Endothelial cell of umbilical vein (primary cell): ENCODE results near the gene ATP1B2. TPM values are rescaled to one million over a fixed set of nuclear protein-coding genes. Genes with fewer than 3 reads are reported as not detected.

Source experiments
- BruUV-seq: library from RNA; stranded (reverse); fragments of 400-500 nt; replicated peaks from 2 replicates; lab custom pipeline; 2021; lab: Mats Ljungman, UMichigan
- CTCF ChIA-PET: fragments of 300-600, 350-600 bp; sonication (Branson Sonifier 250); formaldehyde crosslinking; loops from one replicate; lab custom pipeline; 2021; ENCODE audit warnings: antibody characterized with exemption, inconsistent platforms; lab: Charles Lee
- POLR2A ChIA-PET: fragments of 300-600, 350-600 bp; sonication (Branson Sonifier 250); formaldehyde crosslinking; loops from one replicate; lab custom pipeline; 2021; ENCODE audit warnings: antibody characterized with exemption, inconsistent platforms; lab: Charles Lee
- DNase-seq: peaks from one replicate; pipeline ENCODE4 v3.0.0-alpha.2; 2011; ENCODE audit warnings: low read depth, low spot score
- FAIRE-seq: peaks from 2 replicates; lab custom pipeline; 2011; peaks lifted over from hg19 to GRCh38; lab: Jason Lieb, UNC
- H2AFZ ChIP-seq: 2 replicates; pipeline ENCODE4 v1.6.0; 2012; ENCODE audit warnings: low read depth, low read length, control low read depth, inconsistent platforms
- H3K27ac ChIP-seq: 2 replicates; pipeline ENCODE4 v1.5.1; 2011; ENCODE audit warnings: low read depth, mild to moderate bottlenecking, control low read depth, low read length, moderate library complexity; ENCODE audit not compliant: insufficient read depth
- H3K27me3 ChIP-seq, 2 experiments: 2 replicates each; pipeline versions ENCODE4 v1.6.0 to v1.6.1; 2011; ENCODE audit warnings: low read length in 2 of 2, mixed read lengths in 1 of 2; ENCODE audit not compliant: control insufficient read depth in 2 of 2, insufficient read depth in 2 of 2
- H3K36me3 ChIP-seq, 2 experiments: 2 replicates in 1 of 2; 3 replicates in 1 of 2; pipeline ENCODE4 v1.5.1; 2011; ENCODE audit warnings: low read length in 2 of 2, mild to moderate bottlenecking in 1 of 2, moderate library complexity in 1 of 2; ENCODE audit not compliant: control insufficient read depth in 2 of 2, insufficient read depth in 2 of 2; ENCODE audit errors: extremely low read depth in 1 of 2
- H3K4me1 ChIP-seq: 3 replicates; pipeline ENCODE4 v1.5.1; 2011; ENCODE audit warnings: mild to moderate bottlenecking, low read length; ENCODE audit not compliant: control insufficient read depth, insufficient read depth; ENCODE audit errors: extremely low read depth
- H3K4me2 ChIP-seq: 2 replicates; pipeline ENCODE4 v1.6.1; 2011; ENCODE audit warnings: low read length, control low read depth, mixed read lengths; ENCODE audit not compliant: insufficient read depth
- H3K4me3 ChIP-seq, 3 experiments: fragments of 200-600 bp in 1 of 3; sonication (generic), shearing (Covaris generic) in 1 of 3; replicated peaks in 1 of 3; 2 replicates each; pipeline ENCODE4 v1.5.1; 2011 to 2016; ENCODE audit warnings: control low read depth in 3 of 3, low read length in 3 of 3, mild to moderate bottlenecking in 2 of 3, inconsistent platforms in 1 of 3, low read depth in 1 of 3, moderate library complexity in 1 of 3; ENCODE audit not compliant: insufficient read depth in 1 of 3
- H3K79me2 ChIP-seq: 2 replicates; pipeline ENCODE4 v1.6.0; 2012; ENCODE audit warnings: low read length, inconsistent platforms; ENCODE audit not compliant: control insufficient read depth, insufficient read depth
- H3K9ac ChIP-seq: replicated peaks from 2 replicates; pipeline ENCODE3; 2011; ENCODE audit warnings: low read length, control low read depth; ENCODE audit not compliant: insufficient read depth; ENCODE audit errors: extremely low read depth
- H3K9me1 ChIP-seq: replicated peaks from 3 replicates; pipeline ENCODE4 v1.6.0; 2011; ENCODE audit warnings: mild to moderate bottlenecking, low read length; ENCODE audit not compliant: control insufficient read depth, insufficient read depth; ENCODE audit errors: extremely low read depth
- H3K9me3 ChIP-seq: replicated peaks from 2 replicates; pipeline ENCODE4 v1.5.1; 2012; ENCODE audit warnings: low read length, inconsistent platforms; ENCODE audit not compliant: control insufficient read depth, insufficient read depth
- H4K20me1 ChIP-seq: replicated peaks from 2 replicates; pipeline ENCODE3; 2011; ENCODE audit warnings: mild to moderate bottlenecking, low read length; ENCODE audit not compliant: control insufficient read depth, insufficient read depth; ENCODE audit errors: extremely low read depth
- EZH2 ChIP-seq: IDR thresholded peaks from 2 replicates; pipeline ENCODE4 v1.6.1; 2012; ENCODE audit warnings: borderline replicate concordance, low read depth, mild to moderate bottlenecking, moderate library complexity, low read length, inconsistent platforms; ENCODE audit not compliant: severe bottlenecking
- GATA2 ChIP-seq: IDR thresholded peaks from 2 replicates; pipeline ENCODE4 v1.7.0; 2011; ENCODE audit warnings: low read depth, mild to moderate bottlenecking, moderate library complexity, mixed read lengths, low read length; ENCODE audit not compliant: insufficient read length, insufficient read depth
- JUN ChIP-seq: IDR thresholded peaks from 2 replicates; pipeline ENCODE4 v1.6.1; 2011; ENCODE audit warnings: borderline replicate concordance, low read depth; ENCODE audit not compliant: insufficient read length, insufficient read depth
- POLR2A ChIP-seq: IDR thresholded peaks from 2 replicates; pipeline ENCODE4 v1.6.1; 2012; ENCODE audit warnings: low read depth, mild to moderate bottlenecking, control low read depth, low read length
- POLR2AphosphoS5 ChIP-seq: IDR thresholded peaks from 2 replicates; pipeline ENCODE4 v1.6.1; 2012; ENCODE audit warnings: low read depth, mild to moderate bottlenecking, control low read depth, low read length, moderate library complexity; ENCODE audit not compliant: insufficient read depth
- dilution Hi-C: fragments of 300-500 bp; cut with MboI; formaldehyde crosslinking; loops from one replicate; pipeline ENCODE4 v1.15.0; 2019; ENCODE audit warnings: low sequenced_read_pairs; ENCODE audit not compliant: extremely low pct_ligation_motif_present
- intact Hi-C: fragments of 100-400 bp; cut with micrococcal nuclease; formaldehyde crosslinking; loops from one replicate; pipeline ENCODE4 v1.10.0; 2022
- polyA plus RNA-seq, 4 experiments: library from polyadenylated mRNA; depleted of rRNA in 3 of 4; stranded (reverse) in 3 of 4; unstranded in 1 of 4; fragments of >200 nt; gene quantifications; 2 replicates each; pipeline versions ENCODE4 v1.2.1 to v1.2.3, GENCODE V29; 2011 to 2012; ENCODE audit warnings: missing spikeins in 1 of 4
- total RNA-seq: library from RNA; stranded (reverse); gene quantifications from 2 replicates; pipeline ENCODE4 v1.2.3, GENCODE V29; 2021

Gene ATP1B2
- total and polyA plus RNA-seq, 2 donors (not counting 3 experiments of a cell fraction or from before 2014, with no cell fraction given) = 0.06 TPM; not detected in 1

GRCh38 chr17:7703584-7704479 is 53.1 kb downstream of the ATP1B2 start:
- FAIRE-seq (no peak), DNase-seq (peak; percentile 22)
- H3K4me3 ChIP-seq = no peak overlapping the region
- intact Hi-C loops (no loop called here), dilution Hi-C loops (no loop called here)
- TF ChIP-seq GATA2 (no peak), POLR2AphosphoS5 (peak; percentile 24)
- ChIA-PET CTCF (interaction anchor here (0.6 to 5.1 kb wide), 3 partner anchors 12 to 658 kb away, joined by 3 to 45 read pairs (median 3); partner anchors contain the start of gene DNAH2), POLR2A (interaction anchor here (0.7 kb wide), 1 partner anchor 38 kb away, joined by 4 read pairs; no protein-coding TSS in a partner anchor)
- H3K79me2 ChIP-seq = no peaks in the 10 kb centered on the region
- no peak overlapping the region for H3K4me2 ChIP-seq
- no peaks in the 10 kb centered on the region for H4K20me1 ChIP-seq
- peaks cover 0 to 8% of the 10 kb centered on the region in 2 experiments for H3K36me3 ChIP-seq
- no TSS peak for BruUV-seq
- H3K27ac ChIP-seq = no peak overlapping the region
- H3K27me3 ChIP-seq = peaks cover 33 to 35% of the 10 kb centered on the region in 2 experiments
- no peak overlapping the region for H2AFZ ChIP-seq
- H3K9me1 ChIP-seq = no peaks in the 10 kb centered on the region
- H3K9me3 ChIP-seq = no peaks in the 10 kb centered on the region
- H3K9ac ChIP-seq = no peak overlapping the region
- H3K4me1 ChIP-seq = peaks cover 3% of the 10 kb centered on the region

GRCh38 chr17:7704601-7705268 is 54.0 kb downstream of the ATP1B2 start, which contains the start of gene EFNB3:
TSS of gene EFNB3 (plus strand) at chr17:7705202. CDS start at chr17:7705599, 397 bp downstream.
- Histone ChIP-seq H2AFZ (peak within 1 kb of the TSS; percentile 9), H3K9me1 (no peaks in the 10 kb centered on the region), H3K27me3 (peaks cover 33 to 35% of the 10 kb centered on the region in 2 experiments), H3K36me3 (peaks cover 0 to 8% of the 10 kb centered on the region in 2 experiments), H3K9ac (no peak within 1 kb of the TSS), H3K9me3 (no peaks in the 10 kb centered on the region), H3K4me1 (peaks cover 3% of the 10 kb centered on the region), H3K27ac (no peak within 1 kb of the TSS), H3K4me2 (peak within 1 kb of the TSS; percentile 21), H3K79me2 (no peaks in the 10 kb centered on the region), H4K20me1 (no peaks in the 10 kb centered on the region), H3K4me3 (peak within 1 kb of the TSS in 2 of 3 experiments; percentile 27 to 35)
- TF ChIP-seq EZH2 = peak; percentile 59
- TF ChIP-seq POLR2A = no peak
- TF ChIP-seq JUN = no peak
- POLR2A ChIA-PET = interaction anchor here (0.6 kb wide), 1 partner anchor 395 kb away, joined by 3 read pairs; no protein-coding TSS in a partner anchor
- CTCF ChIA-PET = interaction anchor here (2.3 to 5.1 kb wide), 2 partner anchors 11 to 17 kb away, joined by 11 to 45 read pairs; partner anchors contain the start of genes DNAH2, TP53 and WRAP53
- DNase-seq (no peak), FAIRE-seq (no peak)
- BruUV-seq = no TSS peak
- intact Hi-C loops (loop anchor here (1.0 kb wide), 1 partner anchor 13 kb away; the partner anchor contains the start of gene DNAH2), dilution Hi-C loops (no loop called here)
